Islet precursor cell (in vitro differentiated cells): ENCODE measurements around the gene DIP2B.

Experiments used
- DNase-seq: peaks from one replicate; pipeline ENCODE4 v3.0.0-alpha.2; 2018

Gene DIP2B

DNA sequence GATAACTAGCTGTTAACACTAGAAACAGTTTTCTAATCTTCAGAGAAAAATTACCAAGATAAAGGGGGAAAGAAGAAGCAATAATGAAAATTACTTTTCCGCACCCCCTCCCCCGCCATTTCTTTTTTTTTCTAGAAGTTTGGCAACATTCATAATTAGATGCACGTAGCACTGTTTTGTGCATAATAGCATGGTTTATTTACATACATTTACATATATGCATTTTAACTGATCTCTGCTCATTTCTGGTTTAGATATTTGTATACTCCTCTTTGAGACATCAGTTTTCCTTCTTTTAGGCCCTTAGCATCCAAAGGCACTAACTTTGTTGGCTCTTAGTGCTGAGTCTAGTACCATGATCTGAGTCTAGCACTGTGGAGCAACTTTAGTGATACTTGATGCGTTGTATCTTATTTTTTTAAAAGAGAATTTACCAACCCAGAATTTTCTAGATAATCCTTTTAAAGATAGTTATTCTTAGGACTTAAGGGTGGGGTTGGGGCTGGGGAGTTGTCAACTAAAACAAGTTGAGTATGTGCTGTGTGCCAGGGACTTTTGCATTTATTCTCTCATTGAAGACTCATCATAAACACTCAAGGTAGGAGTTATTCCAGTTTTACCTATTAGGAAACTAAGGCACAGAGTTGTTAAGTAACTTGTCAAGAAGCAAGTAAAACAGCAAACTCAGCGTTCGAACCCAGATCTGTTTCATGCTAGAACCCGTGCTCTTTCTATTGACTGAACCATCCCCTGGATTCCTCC lies 110.5 kb downstream of the DIP2B start:
- no peak for DNase-seq

DNA sequence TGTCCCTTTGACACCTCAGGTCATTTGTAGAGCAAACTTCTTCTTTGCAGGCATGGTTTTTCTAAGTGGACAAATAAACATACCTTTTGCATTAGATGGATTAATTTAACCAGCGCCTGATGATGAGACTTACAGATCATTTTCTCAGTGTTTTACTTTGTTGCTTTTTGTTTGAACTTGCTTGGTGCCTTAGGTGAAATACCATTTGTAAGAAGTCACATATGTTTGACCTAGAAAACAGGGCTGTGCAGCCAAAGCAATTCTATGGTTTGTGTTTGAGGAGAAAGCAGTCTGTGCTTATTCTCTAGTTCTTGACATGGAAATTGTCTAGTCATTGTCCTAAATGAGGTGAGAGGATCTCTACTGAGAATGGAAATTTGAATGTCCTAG lies 111.1 kb downstream of the DIP2B start:
- peak; percentile 87 for DNase-seq

DNA sequence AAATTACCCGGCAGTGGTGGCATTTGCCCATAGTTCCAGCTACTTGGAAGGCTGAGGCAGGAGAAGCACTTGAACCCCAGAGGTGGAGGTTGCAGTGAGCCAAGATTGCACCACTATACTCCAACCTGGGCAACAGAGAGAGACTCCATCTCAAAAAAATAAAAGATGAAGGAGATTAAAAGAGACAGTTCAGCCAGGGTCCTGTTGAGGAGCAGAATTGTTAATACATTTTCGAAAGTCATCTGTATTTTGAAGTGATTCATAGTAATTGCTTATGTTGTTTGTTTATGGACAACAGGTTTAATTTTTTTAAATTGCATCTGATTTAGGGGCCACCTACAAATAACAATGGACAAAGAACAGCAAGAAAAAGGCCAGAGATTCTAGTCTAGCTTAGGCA lies 112.9 kb downstream of the DIP2B start:
- no peak for DNase-seq

DNA sequence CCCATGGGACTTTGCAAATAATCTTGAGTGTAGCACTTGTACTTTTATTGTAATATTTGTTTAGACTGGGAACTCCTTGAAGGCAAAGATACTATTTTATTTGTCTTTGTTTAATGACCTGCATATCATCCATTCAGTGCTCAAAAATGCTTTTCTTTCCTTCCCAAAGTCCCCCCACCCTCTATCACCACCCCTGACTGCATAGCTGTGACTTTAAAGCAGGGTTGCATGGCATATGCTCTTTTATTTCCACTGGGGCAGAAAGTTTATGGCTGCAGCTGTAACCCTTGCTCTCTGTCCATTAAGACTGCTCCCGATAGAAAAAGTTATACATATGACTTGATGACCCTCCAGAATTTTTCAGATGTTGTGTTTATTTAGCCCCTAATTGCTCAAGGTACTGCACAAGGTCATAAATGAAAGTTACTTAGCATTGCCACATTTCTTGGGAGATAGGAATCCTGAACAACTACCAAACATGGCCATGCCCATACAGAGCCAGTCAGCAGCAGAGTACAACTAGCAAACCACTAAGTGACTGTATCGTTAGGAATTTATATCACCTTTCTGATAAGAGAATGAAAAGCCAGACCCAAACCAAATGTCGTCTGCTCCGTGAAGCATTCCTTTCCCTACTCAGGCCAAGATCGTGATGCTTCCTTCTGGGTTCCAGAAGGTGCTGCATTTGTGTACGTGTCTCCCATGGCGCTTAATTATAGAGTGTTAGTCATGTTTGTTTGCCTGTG lies 114.3 kb downstream of the DIP2B start:
- DNase-seq, result peak; percentile 98

DNA sequence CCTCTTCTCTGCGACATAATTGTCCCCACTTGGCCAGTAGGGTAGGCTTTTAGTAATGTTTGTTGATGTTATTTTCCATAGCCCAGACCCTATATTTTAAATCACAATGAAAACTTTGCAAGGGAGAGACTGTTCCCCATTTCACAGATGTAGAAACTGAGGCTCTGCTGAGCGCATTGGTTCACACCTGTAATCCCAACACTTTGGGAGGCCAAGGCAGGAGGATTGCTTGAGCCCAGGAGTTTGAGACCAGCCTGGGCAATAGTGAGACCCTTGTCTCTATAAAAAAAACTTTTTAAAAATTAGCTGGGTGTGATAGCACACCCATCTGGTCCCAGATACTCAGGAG lies 114.8 kb downstream of the DIP2B start:
- no peak for DNase-seq

DNA sequence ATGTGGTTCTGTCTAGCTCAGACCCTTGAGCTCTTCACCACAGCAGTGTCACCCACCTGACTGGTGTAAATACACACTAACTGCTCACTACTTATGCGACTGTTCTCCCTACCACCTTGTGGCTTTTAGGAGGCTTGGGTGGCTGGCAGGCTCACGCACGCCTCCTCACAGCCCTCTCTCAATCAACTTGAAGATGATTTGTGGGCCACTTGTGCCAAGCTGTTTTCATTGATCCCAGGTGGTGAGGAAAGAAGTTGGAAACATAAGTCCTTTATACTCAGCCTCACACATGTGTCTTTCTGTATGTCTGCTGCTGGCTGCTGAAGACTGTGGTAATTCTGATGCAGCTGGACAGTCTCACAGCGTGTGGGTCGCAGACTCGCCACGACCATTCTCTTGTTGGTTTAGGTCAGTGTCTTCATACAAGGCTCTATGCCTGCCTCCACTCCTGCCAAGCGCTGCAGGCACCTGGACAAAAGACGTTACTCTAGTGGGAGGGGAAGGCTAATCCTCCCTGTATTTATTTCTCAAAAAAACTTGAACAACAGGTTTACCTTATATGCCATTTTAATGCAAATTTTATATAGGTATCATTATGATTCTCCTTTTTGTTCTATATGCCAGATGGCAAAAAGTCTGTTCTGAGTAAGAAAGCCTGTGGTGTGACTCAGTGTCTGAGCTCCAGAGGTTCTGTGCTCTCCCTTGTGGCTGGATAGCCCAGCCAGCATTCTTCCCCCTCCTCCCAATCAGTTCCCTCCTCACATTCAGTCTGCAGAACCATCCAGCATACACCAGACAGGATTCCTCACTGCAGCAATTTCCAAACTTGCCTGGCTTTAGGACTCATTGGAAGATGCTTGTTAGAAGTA lies 115.6 kb downstream of the DIP2B start:
- DNase-seq, result peak; percentile 98

DNA sequence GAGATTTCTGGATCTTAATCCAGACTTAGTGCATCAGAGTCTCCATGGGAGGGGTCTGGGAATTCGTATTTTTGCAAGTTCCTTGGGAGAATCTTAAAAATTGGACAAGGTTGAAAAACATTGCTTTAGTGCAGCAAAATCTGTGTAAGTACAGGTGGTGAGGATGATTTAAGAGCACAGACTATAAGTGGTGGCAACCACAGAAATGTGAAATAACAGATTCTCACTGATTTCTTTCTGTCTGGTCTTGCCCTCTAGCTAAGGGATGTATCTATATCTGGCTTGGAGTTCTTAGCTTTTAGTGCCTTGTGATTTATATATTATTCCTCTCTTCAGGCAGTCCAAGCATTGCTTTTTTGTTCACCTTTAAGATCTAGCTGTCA lies 116.2 kb downstream of the DIP2B start:
- DNase-seq, result no peak

DNA sequence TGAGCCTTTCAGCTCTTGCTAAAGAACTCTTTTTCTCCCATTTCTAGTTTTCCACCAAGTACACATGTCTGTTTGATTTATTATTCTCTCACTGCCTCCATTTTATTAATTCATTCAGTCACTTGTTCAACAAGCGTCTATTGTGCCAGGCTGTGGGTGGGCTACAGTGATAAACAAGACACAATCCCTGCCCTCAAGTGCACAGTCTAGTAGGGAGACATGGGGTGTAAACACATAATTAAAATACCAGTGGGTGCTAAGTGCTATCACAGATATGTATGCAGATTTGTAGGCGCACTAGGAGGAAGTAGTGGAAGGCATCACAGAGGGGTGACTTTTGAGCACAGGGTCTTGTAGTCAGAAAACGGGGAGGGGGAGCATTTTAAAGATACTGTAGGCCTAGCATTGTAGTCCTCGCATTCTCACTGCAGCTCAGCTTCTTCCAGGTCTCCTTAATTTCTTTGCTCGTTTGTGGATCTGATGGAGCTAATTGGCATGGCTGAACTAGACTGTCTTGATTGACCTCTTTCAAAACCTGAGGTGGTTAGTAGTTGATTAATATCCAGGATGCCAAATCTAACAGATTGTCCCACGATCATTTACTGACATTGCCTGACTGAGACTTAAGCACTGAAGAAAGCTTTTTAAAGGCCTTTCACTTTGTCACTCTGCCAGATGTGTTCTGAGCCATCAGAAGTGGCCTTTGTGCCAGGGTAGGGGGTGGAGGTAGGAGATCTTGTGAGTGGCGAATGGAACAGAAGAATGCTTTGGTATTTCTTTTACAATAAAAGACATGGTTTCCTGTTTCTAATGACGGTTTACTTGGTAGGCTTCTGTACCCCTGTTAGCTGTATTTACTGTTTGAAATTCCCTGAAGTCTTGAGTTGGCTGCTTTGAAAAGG lies 116.9 kb downstream of the DIP2B start:
- DNase-seq, result no peak

DNA sequence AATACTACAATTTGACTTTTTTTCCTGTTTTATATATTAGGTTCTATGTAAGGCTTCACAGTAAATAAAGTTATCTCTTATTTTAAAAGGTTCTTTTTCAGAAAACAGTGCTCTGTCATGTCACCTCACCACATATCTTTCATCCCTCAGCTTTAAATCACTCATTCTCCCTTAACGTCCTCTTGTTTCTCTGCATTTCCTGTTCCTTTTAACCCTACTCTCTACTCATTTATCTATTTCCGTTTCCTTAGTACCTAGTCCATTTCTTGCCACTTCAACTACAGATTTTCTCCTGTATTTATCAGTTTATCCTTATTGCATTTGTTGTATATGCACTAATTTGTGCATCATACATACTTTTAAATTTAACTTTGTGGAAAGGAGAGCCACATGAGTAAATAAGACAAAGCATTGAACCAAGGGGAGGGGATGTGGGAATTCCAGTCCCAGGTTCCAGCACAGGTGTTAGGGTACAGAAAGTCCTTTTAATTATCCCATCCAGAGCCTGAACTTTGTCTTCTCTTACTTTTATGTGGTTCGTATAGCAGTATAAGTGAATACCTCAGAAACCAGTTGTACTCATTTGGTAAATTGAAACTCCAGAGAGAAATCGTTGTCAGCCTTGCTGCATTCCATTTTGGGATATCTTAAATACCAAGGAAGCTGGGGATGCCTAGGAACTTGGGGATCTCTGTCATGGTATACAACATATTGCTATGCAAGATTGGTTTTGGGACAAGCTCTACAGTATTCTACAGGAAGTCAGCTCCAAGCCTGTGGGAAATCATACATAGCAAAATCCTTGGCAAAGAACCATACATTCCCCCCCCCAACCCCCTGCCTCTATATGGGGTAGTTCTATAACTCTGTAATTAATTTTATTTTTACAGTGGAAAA lies 120.5 kb downstream of the DIP2B start:
- DNase-seq, result no peak

DNA sequence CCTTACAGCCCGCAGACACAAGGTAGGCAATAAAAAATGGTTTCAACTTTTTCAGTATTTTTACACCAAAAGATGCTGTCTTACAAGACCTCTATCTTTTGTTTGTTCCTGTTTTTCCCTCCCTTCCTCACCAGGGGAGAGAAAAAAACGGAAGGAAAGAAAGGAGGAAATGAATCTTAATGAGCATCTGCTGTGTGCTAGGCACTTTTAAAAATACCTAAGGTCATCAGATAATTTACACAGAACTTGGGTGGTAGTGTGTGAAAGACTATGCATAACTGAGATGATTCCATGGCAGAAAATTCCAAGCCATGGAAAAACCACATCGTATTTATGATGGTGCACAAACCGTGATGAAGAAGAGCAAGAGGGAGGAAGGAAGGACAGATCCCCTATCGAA lies 121.2 kb downstream of the DIP2B start:
- DNase-seq, result no peak

DNA sequence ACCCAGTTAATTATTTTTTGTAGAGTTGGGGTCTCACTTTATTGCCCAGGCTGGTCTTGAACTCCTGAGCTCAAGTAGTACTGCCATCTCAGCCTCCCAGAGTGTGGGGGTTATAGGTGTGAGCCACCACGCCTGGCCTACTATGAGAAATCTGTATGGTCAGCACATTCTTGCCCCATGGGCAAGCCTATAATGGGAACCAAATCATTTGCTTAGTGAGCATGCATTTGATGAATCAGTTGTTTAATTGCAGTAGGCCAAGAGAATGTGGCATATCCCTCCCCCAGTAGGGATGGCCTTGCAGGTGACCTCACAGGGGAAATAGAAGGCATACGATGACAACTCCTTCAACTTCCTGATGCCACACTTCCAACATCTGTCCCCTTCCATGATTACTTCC lies 122.7 kb downstream of the DIP2B start:
- no peak for DNase-seq

DNA sequence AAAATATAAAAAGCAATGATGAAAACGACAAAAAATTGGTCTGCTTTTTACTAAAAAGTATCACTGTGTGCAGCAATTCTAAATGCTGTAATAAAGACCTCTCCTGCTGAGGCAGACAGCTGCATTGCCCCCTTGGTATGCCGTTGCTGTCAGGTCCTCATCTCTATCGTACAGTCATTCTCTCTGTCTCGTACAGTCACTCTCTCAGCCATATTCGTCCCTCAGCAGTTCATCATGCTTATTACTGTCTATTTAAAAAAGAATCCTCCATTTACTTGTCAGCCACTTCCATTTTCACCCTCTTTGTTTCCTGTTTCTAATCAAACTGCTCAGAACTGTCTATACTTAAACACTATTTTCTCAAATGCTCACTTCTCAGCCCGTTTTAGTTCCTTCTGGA lies 123.6 kb downstream of the DIP2B start:
- DNase-seq, result no peak

DNA sequence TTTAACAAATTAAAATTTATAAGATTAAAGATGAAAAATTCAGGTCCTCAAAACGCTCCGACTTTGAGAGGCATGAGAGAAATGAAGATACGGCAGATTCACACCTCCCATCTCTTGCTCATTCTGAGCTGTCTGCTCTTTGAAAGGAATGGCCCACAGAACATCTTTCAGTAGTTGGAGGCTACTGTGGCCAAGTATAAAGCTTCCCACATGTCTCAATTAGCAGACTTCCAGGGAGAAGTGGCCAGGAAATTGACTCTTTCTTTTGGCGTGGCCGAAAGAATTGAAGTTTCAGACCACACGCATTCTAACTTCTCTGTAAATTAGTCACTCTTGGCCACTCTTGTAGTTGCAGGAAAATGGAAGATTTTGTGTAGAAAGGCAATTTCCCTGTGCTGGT lies 129.2 kb downstream of the DIP2B start:
- DNase-seq, result no peak

DNA sequence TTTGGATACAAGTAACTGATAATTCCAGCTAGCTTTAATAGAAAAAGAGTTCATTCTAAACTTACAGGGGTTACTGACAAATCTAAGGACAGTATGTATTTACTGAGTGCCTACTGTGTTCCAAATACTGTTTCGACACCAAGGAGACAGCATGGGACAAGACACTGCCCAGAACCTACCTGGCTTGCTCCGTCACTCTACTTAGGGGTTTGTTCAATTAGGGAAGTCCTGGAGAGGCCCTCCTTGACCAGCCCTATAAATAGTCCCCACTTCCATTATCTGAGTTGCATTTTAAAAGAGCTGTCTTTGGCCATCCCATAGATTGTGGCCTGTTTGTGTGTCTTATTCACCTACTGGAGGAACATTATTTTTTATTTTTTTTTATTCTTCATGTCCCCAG lies 129.6 kb downstream of the DIP2B start:
- no peak for DNase-seq

DNA sequence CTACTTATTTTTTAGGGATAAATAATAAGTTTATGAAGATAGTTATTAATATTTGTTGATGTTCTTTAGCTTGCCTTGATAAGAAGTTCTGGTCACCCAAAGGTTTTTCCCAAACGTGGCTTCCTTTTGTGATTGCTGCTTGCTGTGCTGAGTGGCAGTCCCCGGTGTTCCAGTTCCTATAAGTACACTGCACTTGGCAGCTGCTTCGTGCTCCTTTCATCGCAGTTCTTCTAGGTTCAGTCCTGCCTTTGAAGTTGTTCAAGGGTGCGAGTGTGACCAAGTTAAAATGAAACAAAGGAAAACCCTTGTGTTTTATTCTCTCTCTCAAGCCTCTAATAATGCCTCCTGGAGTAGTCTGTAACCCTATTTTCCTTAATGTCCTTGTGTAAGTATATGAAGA lies 130.6 kb downstream of the DIP2B start:
- no peak for DNase-seq

DNA sequence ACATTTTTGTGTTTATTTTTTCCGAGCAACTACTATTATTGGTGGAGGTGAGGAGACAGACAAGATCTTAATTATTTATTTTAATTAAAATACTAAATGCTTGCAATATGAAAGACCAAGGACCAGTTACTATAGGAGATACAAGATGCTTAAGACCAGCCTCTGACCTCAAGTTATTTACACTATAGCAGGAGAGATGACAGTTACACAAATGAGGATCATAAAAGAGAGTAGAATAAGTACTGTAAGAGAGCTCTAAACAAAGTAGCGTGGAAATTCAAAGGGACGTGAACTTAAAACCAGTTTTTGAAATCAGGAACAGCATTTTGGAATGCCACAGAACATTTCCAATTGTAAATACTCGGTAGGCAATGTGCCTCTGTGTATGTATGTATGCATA lies 131.1 kb downstream of the DIP2B start:
- DNase-seq, result no peak

DNA sequence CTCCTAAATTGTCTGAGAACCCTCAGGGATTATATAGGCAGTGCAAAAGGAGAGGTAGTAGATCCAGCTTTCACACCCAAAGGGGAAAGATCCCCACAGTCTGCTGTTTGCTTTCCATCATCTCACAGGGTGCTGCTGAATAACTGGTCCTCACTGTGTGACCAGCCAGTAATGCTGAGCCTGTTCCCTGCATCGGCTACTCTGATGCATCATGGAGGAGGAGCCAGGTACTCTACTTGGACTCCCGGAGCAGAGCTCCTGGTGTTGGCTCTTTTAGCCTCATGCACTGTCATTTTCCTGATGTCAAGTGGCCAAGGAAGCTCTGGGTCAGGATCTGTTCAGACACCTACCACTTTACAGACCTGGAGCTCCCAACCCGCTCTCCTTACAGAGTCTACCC lies 131.7 kb downstream of the DIP2B start:
- peak; percentile 88 for DNase-seq

DNA sequence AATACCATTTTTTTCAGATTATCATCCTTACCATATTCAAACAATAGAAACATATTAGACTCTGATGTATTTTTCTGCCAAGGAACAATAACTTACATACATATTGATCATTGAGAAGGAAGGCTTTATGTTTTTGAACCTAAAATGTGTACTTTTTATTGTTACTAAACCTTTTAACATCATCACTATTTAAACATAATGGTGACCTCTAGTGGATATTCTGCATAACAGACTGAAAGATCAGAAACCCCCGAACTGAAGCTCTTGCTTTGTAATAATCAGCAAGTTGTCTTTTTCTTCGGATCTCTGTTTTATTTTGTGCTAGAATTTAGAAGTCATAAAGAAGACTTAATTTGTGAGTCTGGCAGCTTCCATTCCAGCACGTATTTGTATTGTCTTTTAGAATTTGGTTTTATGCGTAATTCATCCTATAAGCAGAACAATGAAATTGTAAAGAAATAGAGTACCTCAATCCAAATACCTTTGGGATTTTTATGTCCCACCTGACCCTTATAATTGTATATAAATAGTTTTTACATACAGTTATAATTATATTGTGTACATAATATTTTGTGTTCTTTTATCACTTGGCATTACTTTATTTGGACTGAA lies 133.2 kb downstream of the DIP2B start:
- no peak for DNase-seq

DNA sequence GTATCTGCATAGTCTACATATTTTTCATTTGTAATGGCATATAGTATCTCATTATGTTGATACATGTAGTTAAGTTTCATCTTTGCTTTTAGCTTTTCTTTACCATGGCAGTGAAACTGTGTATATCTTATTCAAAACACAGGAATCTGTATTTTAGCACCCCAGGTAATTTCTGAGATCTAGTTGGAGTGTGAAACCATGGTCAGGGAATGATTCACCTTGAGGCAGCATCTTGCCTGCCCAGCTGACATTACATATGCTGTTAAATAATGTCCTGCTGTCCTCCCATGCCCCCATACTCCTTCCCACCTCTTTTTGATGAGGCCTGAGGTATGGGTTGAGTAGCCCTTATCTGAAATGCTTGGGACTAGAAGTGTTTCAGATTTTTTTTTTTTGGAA lies 133.7 kb downstream of the DIP2B start:
- DNase-seq, result no peak

DNA sequence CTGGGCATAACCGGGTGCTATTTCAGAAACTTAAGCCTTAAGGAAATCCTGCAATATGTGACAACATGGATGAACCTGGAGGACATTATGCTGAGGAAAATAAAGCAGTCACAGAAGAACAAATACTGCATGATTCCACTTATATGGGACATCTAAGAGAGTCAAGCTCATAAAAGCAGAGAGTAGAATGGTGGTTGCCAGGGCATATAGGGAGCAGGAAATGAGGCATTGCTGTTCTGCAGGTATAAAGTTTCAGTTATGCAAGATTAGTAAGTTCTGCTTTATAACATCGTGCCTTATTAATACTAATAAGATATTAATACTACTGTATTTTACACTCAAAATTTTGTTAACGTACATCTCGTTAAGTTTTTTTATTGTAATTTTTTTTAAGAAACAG lies 134.9 kb downstream of the DIP2B start:
- no peak for DNase-seq

DNA sequence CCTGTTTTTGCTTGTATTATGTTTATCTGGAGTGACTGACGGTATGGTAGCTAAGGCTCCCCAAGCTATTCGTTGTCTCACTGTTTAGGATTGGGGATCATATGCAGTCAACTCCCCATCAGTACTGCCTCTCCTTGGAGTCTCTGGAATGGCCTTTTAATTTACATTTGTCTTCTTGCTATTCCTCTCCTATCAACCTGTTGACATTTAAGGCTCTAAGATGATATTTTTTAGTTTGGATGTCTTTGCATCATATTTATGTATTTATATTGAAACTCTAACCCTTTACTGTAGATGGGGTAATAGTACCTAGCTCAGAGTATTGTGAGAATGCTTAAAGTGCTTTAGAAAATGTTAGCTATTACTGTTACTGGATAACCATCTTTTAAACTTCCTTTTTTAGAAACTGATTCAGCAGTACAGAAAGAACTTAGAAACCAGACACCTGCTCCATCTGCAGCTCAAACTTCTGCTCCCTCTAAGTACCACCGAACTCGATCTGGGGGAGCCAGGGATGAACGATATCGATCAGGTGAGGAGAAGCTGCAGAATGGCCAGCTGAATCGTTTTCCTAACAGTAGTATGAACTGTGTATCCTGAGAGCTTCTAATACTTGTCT lies 135.6 kb downstream of the DIP2B start:
- DNase-seq, result no peak
